ENCODE results near the gene CREB3L1.

DNA sequence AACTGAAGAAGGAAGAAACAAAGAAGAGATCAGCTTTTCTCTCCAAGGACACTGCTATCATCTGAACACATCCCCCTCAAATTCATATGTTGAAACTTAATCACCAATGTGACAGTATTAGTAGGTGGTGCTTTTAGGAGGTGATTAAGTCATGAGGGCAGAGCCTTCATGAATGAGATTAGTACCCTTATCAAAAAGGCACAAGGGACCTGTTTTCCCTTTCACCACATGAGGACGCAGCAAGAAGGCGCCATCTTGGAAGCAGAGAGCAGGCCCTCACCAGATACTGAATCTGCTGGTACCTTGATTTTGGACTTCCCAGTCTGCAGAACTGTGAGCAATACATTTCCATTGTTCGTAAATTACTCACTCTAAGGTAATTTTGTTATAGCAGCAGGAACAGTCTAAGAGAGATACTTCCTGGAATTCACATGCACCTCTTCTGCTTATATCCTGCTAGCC, 20.9 kb upstream of the CREB3L1 start:
- TF ChIP-seq, protein P1, sequence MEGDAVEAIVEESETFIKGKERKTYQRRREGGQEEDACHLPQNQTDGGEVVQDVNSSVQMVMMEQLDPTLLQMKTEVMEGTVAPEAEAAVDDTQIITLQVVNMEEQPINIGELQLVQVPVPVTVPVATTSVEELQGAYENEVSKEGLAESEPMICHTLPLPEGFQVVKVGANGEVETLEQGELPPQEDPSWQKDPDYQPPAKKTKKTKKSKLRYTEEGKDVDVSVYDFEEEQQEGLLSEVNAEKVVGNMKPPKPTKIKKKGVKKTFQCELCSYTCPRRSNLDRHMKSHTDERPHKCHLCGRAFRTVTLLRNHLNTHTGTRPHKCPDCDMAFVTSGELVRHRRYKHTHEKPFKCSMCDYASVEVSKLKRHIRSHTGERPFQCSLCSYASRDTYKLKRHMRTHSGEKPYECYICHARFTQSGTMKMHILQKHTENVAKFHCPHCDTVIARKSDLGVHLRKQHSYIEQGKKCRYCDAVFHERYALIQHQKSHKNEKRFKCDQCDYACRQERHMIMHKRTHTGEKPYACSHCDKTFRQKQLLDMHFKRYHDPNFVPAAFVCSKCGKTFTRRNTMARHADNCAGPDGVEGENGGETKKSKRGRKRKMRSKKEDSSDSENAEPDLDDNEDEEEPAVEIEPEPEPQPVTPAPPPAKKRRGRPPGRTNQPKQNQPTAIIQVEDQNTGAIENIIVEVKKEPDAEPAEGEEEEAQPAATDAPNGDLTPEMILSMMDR (IDR thresholded peaks at IDR 0.05): no peak
- TF ChIP-seq POLR2AphosphoS5 (IDR thresholded peaks at IDR 0.05) (no peak), EP300 (IDR thresholded peaks at IDR 0.05; ENCODE audit: low read depth) (no peak)

All from transverse colon (tissue), 4 donors.